Endothelial cell of umbilical vein (primary cell): ENCODE measurements around the gene RAB40B.

Source experiments
- POLR2AphosphoS5 ChIP-seq: IDR thresholded peaks from 2 replicates; pipeline ENCODE4 v1.6.1; 2012; ENCODE audit warnings: low read depth, mild to moderate bottlenecking, control low read depth, low read length, moderate library complexity; ENCODE audit not compliant: insufficient read depth
- TF ChIP-seq, protein P1 (sequence below), 2 donors: IDR thresholded peaks; 1 replicate in 1 of 2; 2 replicates in 1 of 2; pipeline ENCODE4 v1.5.1; 2011; ENCODE audit warnings: low read length in 2 of 2, mild to moderate bottlenecking in 2 of 2, moderate library complexity in 2 of 2, control low read depth in 1 of 2, inconsistent platforms in 1 of 2, low read depth in 1 of 2; ENCODE audit not compliant: insufficient read depth in 1 of 2; ENCODE audit errors: extremely low read depth in 1 of 2

DNA sequence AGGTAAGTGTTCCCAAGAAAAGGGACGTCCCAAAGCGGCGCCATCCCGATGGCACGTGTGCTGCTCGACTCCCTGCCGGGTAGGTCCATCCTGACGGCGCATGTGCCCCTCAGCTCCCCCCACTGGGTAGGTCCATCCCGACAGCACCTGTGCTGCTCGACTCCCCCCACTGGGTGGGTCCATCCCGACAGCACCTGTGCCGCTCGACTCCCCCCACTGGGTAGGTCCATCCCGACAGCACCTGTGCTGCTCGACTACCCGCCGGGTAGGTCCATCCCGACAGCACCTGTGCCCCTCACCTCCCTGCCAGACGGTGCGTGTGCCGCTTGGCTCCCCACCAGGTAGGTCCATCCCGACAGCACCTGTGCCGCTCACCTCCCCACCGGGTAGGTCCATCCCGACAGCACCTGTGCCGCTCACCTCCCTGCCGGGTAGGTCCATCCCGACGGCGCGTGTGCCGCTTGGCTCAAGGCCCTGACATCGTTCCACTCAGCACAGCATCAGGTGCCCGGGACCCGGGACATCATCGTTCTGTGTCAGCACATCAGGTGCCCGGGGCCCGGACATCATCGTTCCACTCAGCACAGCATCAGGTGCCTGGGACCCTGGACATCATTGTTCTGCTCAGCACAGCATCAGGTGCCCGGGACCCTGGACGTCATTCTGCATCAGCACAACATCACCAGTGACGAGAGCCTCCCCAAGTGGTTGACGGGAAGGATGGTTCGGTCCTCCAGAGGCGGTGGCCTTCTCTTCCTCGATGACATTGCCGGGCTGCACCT, 31.2 kb upstream of the RAB40B start:
- TF ChIP-seq, protein P1, sequence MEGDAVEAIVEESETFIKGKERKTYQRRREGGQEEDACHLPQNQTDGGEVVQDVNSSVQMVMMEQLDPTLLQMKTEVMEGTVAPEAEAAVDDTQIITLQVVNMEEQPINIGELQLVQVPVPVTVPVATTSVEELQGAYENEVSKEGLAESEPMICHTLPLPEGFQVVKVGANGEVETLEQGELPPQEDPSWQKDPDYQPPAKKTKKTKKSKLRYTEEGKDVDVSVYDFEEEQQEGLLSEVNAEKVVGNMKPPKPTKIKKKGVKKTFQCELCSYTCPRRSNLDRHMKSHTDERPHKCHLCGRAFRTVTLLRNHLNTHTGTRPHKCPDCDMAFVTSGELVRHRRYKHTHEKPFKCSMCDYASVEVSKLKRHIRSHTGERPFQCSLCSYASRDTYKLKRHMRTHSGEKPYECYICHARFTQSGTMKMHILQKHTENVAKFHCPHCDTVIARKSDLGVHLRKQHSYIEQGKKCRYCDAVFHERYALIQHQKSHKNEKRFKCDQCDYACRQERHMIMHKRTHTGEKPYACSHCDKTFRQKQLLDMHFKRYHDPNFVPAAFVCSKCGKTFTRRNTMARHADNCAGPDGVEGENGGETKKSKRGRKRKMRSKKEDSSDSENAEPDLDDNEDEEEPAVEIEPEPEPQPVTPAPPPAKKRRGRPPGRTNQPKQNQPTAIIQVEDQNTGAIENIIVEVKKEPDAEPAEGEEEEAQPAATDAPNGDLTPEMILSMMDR (IDR thresholded peaks at IDR 0.05; ENCODE audit: extremely low read depth in 1 of 2, insufficient read depth in 1 of 2, low read depth in 1 of 2, low read length in 2 of 2), result no peak
- no peak for TF ChIP-seq POLR2AphosphoS5
